SU-DHL-6 (cell line): Measurements from ENCODE around the gene REG3G.

Source experiments
- H2AFZ ChIP-seq: fragments of 200-600 bp; sonication (generic); 2 replicates; pipeline ENCODE4 v1.6.1; 2014; ENCODE audit warnings: low read depth, mild to moderate bottlenecking, moderate library complexity, mixed read lengths, antibody characterized with exemption, low read length; ENCODE audit not compliant: severe bottlenecking
- H3F3A ChIP-seq: fragments of 200-600 bp; shearing (Covaris generic); 2 replicates; pipeline ENCODE4 v1.6.0; 2016; ENCODE audit warnings: antibody characterized with exemption, mild to moderate bottlenecking; ENCODE audit not compliant: insufficient read depth
- H3K27ac ChIP-seq: fragments of 200-600 bp; sonication (generic); 2 replicates; pipeline ENCODE4 v1.5.1; 2016; ENCODE audit warnings: low read depth, mild to moderate bottlenecking, low read length, moderate library complexity, mixed read lengths
- H3K27me3 ChIP-seq: fragments of 200-600 bp; sonication (generic), shearing (Covaris generic); 2 replicates; pipeline ENCODE4 v1.6.0; 2014; ENCODE audit warnings: mild to moderate bottlenecking, low read length
- H3K36me3 ChIP-seq: fragments of 200-600 bp; sonication (generic); 2 replicates; pipeline ENCODE4 v1.6.1; 2014; ENCODE audit warnings: mild to moderate bottlenecking, low read length, mixed read lengths
- H3K4me2 ChIP-seq: fragments of 300-600, 200-600 bp; shearing (Covaris generic), sonication (generic); 2 replicates; pipeline ENCODE4 v1.6.0; 2014; ENCODE audit warnings: low read length, low read depth, mild to moderate bottlenecking; ENCODE audit not compliant: poor library complexity, severe bottlenecking
- H3K4me3 ChIP-seq: fragments of 200-600 bp; sonication (generic); 2 replicates; pipeline ENCODE4 v1.5.1; 2014; ENCODE audit warnings: antibody characterized with exemption, low read length, mild to moderate bottlenecking, mixed read lengths; ENCODE audit not compliant: insufficient read depth, poor library complexity, severe bottlenecking
- H3K79me2 ChIP-seq: fragments of 200-600 bp; sonication (generic); 2 replicates; pipeline ENCODE4 v1.6.1; 2014; ENCODE audit warnings: mild to moderate bottlenecking, low read length, moderate library complexity; ENCODE audit not compliant: insufficient read depth
- H3K9ac ChIP-seq: fragments of 200-600 bp; sonication (generic); 2 replicates; pipeline ENCODE4 v1.7.0; 2014; ENCODE audit warnings: mild to moderate bottlenecking, low read length
- H3K9me2 ChIP-seq: fragments of 200-600 bp; sonication (generic); replicated peaks from 2 replicates; pipeline ENCODE4 v1.6.1; 2014; ENCODE audit warnings: low read length; ENCODE audit not compliant: insufficient read depth
- H3K9me3 ChIP-seq: fragments of 200-600 bp; sonication (generic); 2 replicates; pipeline ENCODE4 v1.6.1; 2014; ENCODE audit warnings: low read length, mixed read lengths; ENCODE audit not compliant: insufficient read depth
- H4K20me1 ChIP-seq: fragments of 200-600 bp; sonication (generic); 2 replicates; pipeline ENCODE4 v1.6.1; 2014; ENCODE audit warnings: low read depth, mild to moderate bottlenecking, antibody characterized with exemption, low read length, moderate library complexity, mixed read lengths
- EZH2phosphoT487 ChIP-seq: fragments of 200-600 bp; sonication (generic), shearing (Covaris generic); conservative IDR thresholded peaks from 2 replicates; pipeline ENCODE4 v1.6.1; 2018; ENCODE audit warnings: mild to moderate bottlenecking, antibody characterized with exemption, low read length, moderate library complexity, mixed read lengths
- TF ChIP-seq, protein P1 (sequence below): fragments of 200-600 bp; sonication (generic); IDR thresholded peaks from one replicate; pipeline ENCODE4 v1.5.1; 2017; ENCODE audit warnings: antibody characterized with exemption, mild to moderate bottlenecking, low read length, moderate library complexity; ENCODE audit not compliant: insufficient read depth, poor library complexity, severe bottlenecking

The REG3G gene

DNA sequence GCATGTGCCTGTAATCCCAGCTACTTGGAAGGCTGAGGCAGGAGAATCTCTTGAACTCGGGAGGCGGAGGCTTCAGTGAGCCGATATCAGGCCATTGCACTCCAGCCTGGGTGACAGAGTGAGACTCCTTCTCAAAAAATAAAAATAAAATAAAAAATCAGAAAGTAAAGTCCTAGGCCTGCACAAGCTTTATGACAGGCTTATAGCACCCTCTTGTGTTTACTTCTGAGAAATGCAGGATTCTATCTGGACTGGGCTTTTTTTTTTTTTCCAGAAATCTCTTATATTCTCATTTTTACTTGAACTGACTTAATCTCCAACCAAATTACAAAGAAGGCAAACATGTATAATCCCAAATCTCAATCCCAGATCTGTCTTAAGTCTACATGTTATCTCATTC lies 26.1 kb upstream of the REG3G start:
- no peaks in the 10 kb centered on the region for H3K27me3 ChIP-seq
- H3K4me2 ChIP-seq, result no peak overlapping the region
- no peaks in the 10 kb centered on the region for H3K36me3 ChIP-seq
- no peaks in the 10 kb centered on the region for H3K9me2 ChIP-seq
- no peaks in the 10 kb centered on the region for H3F3A ChIP-seq
- no peaks in the 10 kb centered on the region for H3K79me2 ChIP-seq
- H3K9me3 ChIP-seq, result no peaks in the 10 kb centered on the region
- H3K27ac ChIP-seq, result no peak overlapping the region
- no peak overlapping the region for H3K4me3 ChIP-seq
- TF ChIP-seq, protein P1, sequence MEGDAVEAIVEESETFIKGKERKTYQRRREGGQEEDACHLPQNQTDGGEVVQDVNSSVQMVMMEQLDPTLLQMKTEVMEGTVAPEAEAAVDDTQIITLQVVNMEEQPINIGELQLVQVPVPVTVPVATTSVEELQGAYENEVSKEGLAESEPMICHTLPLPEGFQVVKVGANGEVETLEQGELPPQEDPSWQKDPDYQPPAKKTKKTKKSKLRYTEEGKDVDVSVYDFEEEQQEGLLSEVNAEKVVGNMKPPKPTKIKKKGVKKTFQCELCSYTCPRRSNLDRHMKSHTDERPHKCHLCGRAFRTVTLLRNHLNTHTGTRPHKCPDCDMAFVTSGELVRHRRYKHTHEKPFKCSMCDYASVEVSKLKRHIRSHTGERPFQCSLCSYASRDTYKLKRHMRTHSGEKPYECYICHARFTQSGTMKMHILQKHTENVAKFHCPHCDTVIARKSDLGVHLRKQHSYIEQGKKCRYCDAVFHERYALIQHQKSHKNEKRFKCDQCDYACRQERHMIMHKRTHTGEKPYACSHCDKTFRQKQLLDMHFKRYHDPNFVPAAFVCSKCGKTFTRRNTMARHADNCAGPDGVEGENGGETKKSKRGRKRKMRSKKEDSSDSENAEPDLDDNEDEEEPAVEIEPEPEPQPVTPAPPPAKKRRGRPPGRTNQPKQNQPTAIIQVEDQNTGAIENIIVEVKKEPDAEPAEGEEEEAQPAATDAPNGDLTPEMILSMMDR, result no peak
- no peak for TF ChIP-seq EZH2phosphoT487
- H2AFZ ChIP-seq, result no peak overlapping the region
- no peaks in the 10 kb centered on the region for H4K20me1 ChIP-seq
- no peak overlapping the region for H3K9ac ChIP-seq

GRCh38 chr2:79000008-79000576 lies 25.4 kb upstream of the REG3G start:
- TF ChIP-seq EZH2phosphoT487, result no peak
- TF ChIP-seq, protein P1, result no peak
- Histone ChIP-seq H3K4me2 (no peak overlapping the region), H3K36me3 (no peaks in the 10 kb centered on the region), H4K20me1 (no peaks in the 10 kb centered on the region), H3K27ac (no peak overlapping the region), H3K27me3 (no peaks in the 10 kb centered on the region), H3K9ac (no peak overlapping the region), H3K9me2 (no peaks in the 10 kb centered on the region), H3K4me3 (no peak overlapping the region), H3K9me3 (no peaks in the 10 kb centered on the region), H3F3A (no peaks in the 10 kb centered on the region), H2AFZ (no peak overlapping the region), H3K79me2 (no peaks in the 10 kb centered on the region)

GRCh38 chr2:79001285-79001684 lies 24.2 kb upstream of the REG3G start:
- no peak overlapping the region for H3K27ac ChIP-seq
- TF ChIP-seq EZH2phosphoT487, result no peak
- TF ChIP-seq, protein P1, result no peak
- H4K20me1 ChIP-seq, result no peaks in the 10 kb centered on the region
- H3K9me2 ChIP-seq, result no peaks in the 10 kb centered on the region
- no peak overlapping the region for H3K9ac ChIP-seq
- H3F3A ChIP-seq, result no peaks in the 10 kb centered on the region
- H3K9me3 ChIP-seq, result no peaks in the 10 kb centered on the region
- H3K36me3 ChIP-seq, result no peaks in the 10 kb centered on the region
- H3K27me3 ChIP-seq, result no peaks in the 10 kb centered on the region
- no peaks in the 10 kb centered on the region for H3K79me2 ChIP-seq
- no peak overlapping the region for H3K4me3 ChIP-seq
- H2AFZ ChIP-seq, result no peak overlapping the region
- no peak overlapping the region for H3K4me2 ChIP-seq
